ENCODE data around the gene CRIP2. TPM values are rescaled to one million over a fixed set of nuclear protein-coding genes. Genes with fewer than 3 reads are reported as not detected.

Gene CRIP2
- polyA plus RNA-seq, 1 donor (not counting 4 experiments of a cell fraction or from before 2014, with no cell fraction given) = 4.8 TPM

- Histone ChIP-seq H3K36me3 (ENCODE audit: control insufficient read depth in 2 of 2, extremely low read depth in 1 of 2, insufficient read depth in 2 of 2, low read length in 2 of 2) (no peaks in the 10 kb centered on the region), H3K27ac (ENCODE audit: control insufficient read depth, insufficient read depth, low read length) (no peak overlapping the region), H3K79me2 (ENCODE audit: control insufficient read depth, insufficient read depth, low read length) (no peaks in the 10 kb centered on the region), H3K4me2 (ENCODE audit: control insufficient read depth, extremely low read depth, insufficient read depth, low read depth, low read length) (no peak overlapping the region), H4K20me1 (ENCODE audit: control insufficient read depth, extremely low read depth, insufficient read depth, low read length) (no peaks in the 10 kb centered on the region), H3K4me3 (ENCODE audit: control insufficient read depth in 2 of 3, extremely low read depth in 1 of 3, insufficient read depth in 2 of 3, low read depth in 1 of 3, low read length in 3 of 3) (no peak overlapping the region), H3K9me3 (ENCODE audit: control insufficient read depth, low read depth, low read length) (no peaks in the 10 kb centered on the region), H3K9ac (ENCODE audit: control insufficient read depth, extremely low read depth, insufficient read depth, low read length) (no peak overlapping the region), H2AFZ (ENCODE audit: control insufficient read depth, low read length) (no peak overlapping the region), H3K4me1 (ENCODE audit: control insufficient read depth, extremely low read depth, insufficient read depth, low read length) (peaks cover 38% of the 10 kb centered on the region), H3K9me1 (ENCODE audit: control insufficient read depth, extremely low read depth, insufficient read depth, low read length) (no peaks in the 10 kb centered on the region), H3K27me3 (ENCODE audit: control insufficient read depth, extremely low read depth, insufficient read depth, low read length) (peaks cover 35% of the 10 kb centered on the region)
- TF ChIP-seq EZH2 (IDR thresholded peaks at IDR 0.05; ENCODE audit: low read length) (no peak), CTCF (optimal IDR thresholded peaks at IDR 0.05 in 1 of 3, IDR thresholded peaks at IDR 0.05 in 1 of 3, conservative IDR thresholded peaks at IDR 0.05 in 1 of 3; ENCODE audit: extremely low read depth in 1 of 3, insufficient read depth in 2 of 3, low read length in 3 of 3) (no peak)
- dilution Hi-C loops (cut with MboI; ENCODE audit: extremely low pct_ligation_motif_present, low sequenced_read_pairs) = no loop called here
- FAIRE-seq (no peak), DNase-seq (ENCODE audit: low read depth, low spot score) (no peak)
Observed at GRCh38 chr14:105484997-105485393, 10.4 kb downstream of the CRIP2 start.

- Histone ChIP-seq H3K27ac (ENCODE audit: control insufficient read depth, insufficient read depth, low read length) (no peak overlapping the region), H3K9me3 (ENCODE audit: control insufficient read depth, low read depth, low read length) (no peaks in the 10 kb centered on the region), H4K20me1 (ENCODE audit: control insufficient read depth, extremely low read depth, insufficient read depth, low read length) (no peaks in the 10 kb centered on the region), H2AFZ (ENCODE audit: control insufficient read depth, low read length) (no peak overlapping the region), H3K79me2 (ENCODE audit: control insufficient read depth, insufficient read depth, low read length) (no peaks in the 10 kb centered on the region), H3K9me1 (ENCODE audit: control insufficient read depth, extremely low read depth, insufficient read depth, low read length) (no peaks in the 10 kb centered on the region), H3K4me3 (ENCODE audit: control insufficient read depth in 2 of 3, extremely low read depth in 1 of 3, insufficient read depth in 2 of 3, low read depth in 1 of 3, low read length in 3 of 3) (no peak overlapping the region), H3K27me3 (ENCODE audit: control insufficient read depth, extremely low read depth, insufficient read depth, low read length) (peaks cover 35% of the 10 kb centered on the region), H3K36me3 (ENCODE audit: control insufficient read depth in 2 of 2, extremely low read depth in 1 of 2, insufficient read depth in 2 of 2, low read length in 2 of 2) (no peaks in the 10 kb centered on the region), H3K4me2 (ENCODE audit: control insufficient read depth, extremely low read depth, insufficient read depth, low read depth, low read length) (no peak overlapping the region), H3K9ac (ENCODE audit: control insufficient read depth, extremely low read depth, insufficient read depth, low read length) (no peak overlapping the region), H3K4me1 (ENCODE audit: control insufficient read depth, extremely low read depth, insufficient read depth, low read length) (peaks cover 38% of the 10 kb centered on the region)
- dilution Hi-C loops (cut with MboI; ENCODE audit: extremely low pct_ligation_motif_present, low sequenced_read_pairs) = no loop called here
- DNase-seq (ENCODE audit: low read depth, low spot score) = no peak
- no peak for TF ChIP-seq EZH2 (IDR thresholded peaks at IDR 0.05; ENCODE audit: low read length)
- TF ChIP-seq CTCF (optimal IDR thresholded peaks at IDR 0.05 in 1 of 3, IDR thresholded peaks at IDR 0.05 in 1 of 3, conservative IDR thresholded peaks at IDR 0.05 in 1 of 3; ENCODE audit: extremely low read depth in 1 of 3, insufficient read depth in 2 of 3, low read length in 3 of 3) = peak in 1 of 3 experiments; percentile 12
- no peak for FAIRE-seq
Observed at GRCh38 chr14:105485739-105486162, 11.1 kb downstream of the CRIP2 start.

All from keratinocyte (primary cell).